Activated naive CD4-positive, alpha-beta T cell treated with anti-CD3 and anti-CD28 coated beads for 36 hours (primary cell): ENCODE results near the gene GPR32. TPM values are rescaled to one million over a fixed set of nuclear protein-coding genes. Genes with fewer than 3 reads are reported as not detected.
"Not testable (repeated sequence)": the region's sequence is repeated elsewhere in the genome, so short reads cannot be mapped to it uniquely, and the experiment has no call there.

Experiments used
- CTCF ChIA-PET: fragments of 350-600 bp; sonication (Branson Sonifier 250); formaldehyde crosslinking; loops from one replicate; lab custom pipeline; 2021; ENCODE audit warnings: antibody characterized with exemption; lab: Charles Lee
- DNase-seq: peaks from one replicate; pipeline ENCODE4 v3.0.0-alpha.2; 2020
- H3K27ac Mint-ChIP-seq: one replicate; pipeline ENCODE4 v1.8.0; 2021; ENCODE audit warnings: mild to moderate bottlenecking, mixed read lengths
- H3K27me3 Mint-ChIP-seq: one replicate; pipeline ENCODE4 v1.8.0; 2021; ENCODE audit warnings: low read depth, mixed read lengths
- H3K36me3 Mint-ChIP-seq: one replicate; pipeline ENCODE4 v1.8.0; 2021; ENCODE audit warnings: low read depth, mixed read lengths
- H3K4me1 Mint-ChIP-seq: one replicate; pipeline ENCODE4 v1.8.0; 2021; ENCODE audit warnings: low read depth, mixed read lengths
- H3K4me3 Mint-ChIP-seq: one replicate; pipeline ENCODE4 v1.8.0; 2021; ENCODE audit warnings: mild to moderate bottlenecking, moderate library complexity, mixed read lengths
- H3K9me3 Mint-ChIP-seq: one replicate; pipeline ENCODE4 v1.8.0; 2021; ENCODE audit warnings: mixed read lengths
- intact Hi-C: fragments of 100-400 bp; cut with micrococcal nuclease; formaldehyde crosslinking; loops from one replicate; pipeline ENCODE4 v1.15.1; 2023
- total RNA-seq, 2 experiments: library from RNA; stranded (reverse); gene quantifications; one replicate each; pipeline ENCODE4 v1.2.3, GENCODE V29; 2021

Gene GPR32
- total RNA-seq, 2 experiments from 2014 or later = not detected

DNA sequence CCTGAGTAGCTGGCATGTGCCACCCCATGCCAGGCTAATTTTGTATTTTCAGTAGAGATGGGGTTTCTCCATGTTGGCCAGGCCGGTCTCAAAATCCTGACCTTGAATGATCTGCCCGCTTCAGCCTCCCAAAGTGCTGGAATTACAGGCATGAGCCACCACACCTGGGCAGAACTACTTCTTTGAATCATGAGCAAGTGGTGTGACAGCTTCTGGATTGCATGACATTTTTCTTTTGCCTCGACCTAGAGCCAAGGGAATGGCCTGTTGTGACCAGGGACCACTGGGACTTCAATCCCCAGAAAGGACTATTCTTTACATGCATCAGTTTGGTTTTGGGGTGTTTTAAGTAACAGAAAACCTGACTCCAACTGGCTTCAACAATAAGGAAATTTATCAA is 2.6 kb downstream of the GPR32 start:
- H3K4me3 Mint-ChIP-seq, CTCF ChIA-PET, H3K4me1 Mint-ChIP-seq, H3K36me3 Mint-ChIP-seq, DNase-seq, H3K27ac Mint-ChIP-seq, H3K9me3 Mint-ChIP-seq, intact Hi-C loops: not testable (repeated sequence)
- H3K27me3 Mint-ChIP-seq = peaks cover 21% of the 10 kb centered on the region

DNA sequence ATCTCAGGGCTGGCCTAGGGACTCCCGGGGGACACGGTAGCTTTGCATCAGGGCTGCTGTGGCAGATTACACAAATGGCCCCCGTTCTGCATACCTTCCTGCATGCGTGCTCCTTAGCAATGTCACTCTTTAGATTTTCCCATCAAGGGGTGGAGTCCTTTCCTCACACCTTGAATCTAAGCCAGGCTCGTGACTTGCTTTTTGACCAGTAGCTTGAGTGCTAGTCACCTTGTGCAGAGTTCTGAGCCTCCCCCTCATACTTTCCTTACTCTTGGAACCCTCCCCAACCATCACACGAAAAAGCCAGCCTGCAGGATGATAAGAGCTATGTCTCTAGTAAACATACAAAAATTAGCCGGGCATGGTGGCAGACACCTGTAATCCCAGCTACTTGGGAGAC is 3.2 kb downstream of the GPR32 start:
- H3K27ac Mint-ChIP-seq, H3K9me3 Mint-ChIP-seq, H3K4me1 Mint-ChIP-seq, H3K36me3 Mint-ChIP-seq, DNase-seq, H3K4me3 Mint-ChIP-seq, CTCF ChIA-PET, intact Hi-C loops: not testable (repeated sequence)
- H3K27me3 Mint-ChIP-seq = peaks cover 26% of the 10 kb centered on the region

DNA sequence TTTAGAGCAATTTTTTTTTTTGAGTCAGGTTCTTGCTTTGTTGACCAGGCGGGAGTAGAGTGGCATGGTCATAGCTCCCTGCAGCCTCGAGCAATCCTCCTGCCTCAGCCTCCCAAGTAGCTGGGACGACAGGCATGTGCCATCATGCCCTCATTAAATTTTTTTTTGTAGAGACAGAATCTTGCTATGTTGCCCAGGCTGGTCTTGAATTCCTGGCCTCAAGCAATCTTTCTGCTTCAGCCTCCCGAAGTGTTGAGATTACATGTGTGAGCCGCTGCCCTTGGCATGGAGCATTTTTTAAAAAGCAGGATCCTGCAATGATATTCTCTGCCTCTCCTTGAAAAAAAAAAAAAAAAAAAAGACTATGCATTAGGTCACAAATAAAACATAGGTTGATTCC is 5.9 kb downstream of the GPR32 start:
- H3K4me3 Mint-ChIP-seq = no peak overlapping the region
- H3K9me3 Mint-ChIP-seq = no peaks in the 10 kb centered on the region
- H3K4me1 Mint-ChIP-seq = peaks cover 3% of the 10 kb centered on the region
- DNase-seq = no peak
- intact Hi-C loops = no loop called here
- CTCF ChIA-PET = no interaction called here
- peaks cover 46% of the 10 kb centered on the region for H3K27me3 Mint-ChIP-seq
- no peak overlapping the region for H3K27ac Mint-ChIP-seq
- H3K36me3 Mint-ChIP-seq = no peaks in the 10 kb centered on the region

DNA sequence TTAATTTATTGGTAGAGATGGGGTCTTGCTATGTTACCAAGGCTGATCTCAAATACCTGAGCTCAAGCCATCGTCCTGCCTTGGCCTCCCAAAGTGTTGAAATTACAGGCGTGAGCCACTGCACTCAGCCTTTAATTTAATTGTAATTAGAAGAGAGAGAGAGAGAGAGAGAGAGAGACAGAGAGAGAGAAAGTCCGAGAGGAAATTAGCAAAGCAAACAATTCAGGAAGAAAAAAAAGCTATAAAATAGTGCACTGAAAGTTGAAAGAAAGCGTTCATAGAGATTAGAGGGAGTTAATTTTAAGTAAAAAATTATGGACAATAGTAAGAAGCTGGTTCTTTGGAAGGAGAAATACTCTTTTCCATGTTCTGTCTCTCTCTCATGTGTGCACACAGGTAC is 7.0 kb downstream of the GPR32 start:
- DNase-seq = no peak
- Mint-ChIP-seq H3K4me1 (peaks cover 3% of the 10 kb centered on the region), H3K36me3 (no peaks in the 10 kb centered on the region), H3K4me3 (no peak overlapping the region), H3K27me3 (peaks cover 51% of the 10 kb centered on the region), H3K9me3 (no peaks in the 10 kb centered on the region), H3K27ac (no peak overlapping the region)
- intact Hi-C loops = no loop called here
- CTCF ChIA-PET = interaction anchor here (0.7 to 1.3 kb wide), 3 partner anchors 52 to 108 kb away, joined by 3 read pairs; no protein-coding TSS in a partner anchor

DNA sequence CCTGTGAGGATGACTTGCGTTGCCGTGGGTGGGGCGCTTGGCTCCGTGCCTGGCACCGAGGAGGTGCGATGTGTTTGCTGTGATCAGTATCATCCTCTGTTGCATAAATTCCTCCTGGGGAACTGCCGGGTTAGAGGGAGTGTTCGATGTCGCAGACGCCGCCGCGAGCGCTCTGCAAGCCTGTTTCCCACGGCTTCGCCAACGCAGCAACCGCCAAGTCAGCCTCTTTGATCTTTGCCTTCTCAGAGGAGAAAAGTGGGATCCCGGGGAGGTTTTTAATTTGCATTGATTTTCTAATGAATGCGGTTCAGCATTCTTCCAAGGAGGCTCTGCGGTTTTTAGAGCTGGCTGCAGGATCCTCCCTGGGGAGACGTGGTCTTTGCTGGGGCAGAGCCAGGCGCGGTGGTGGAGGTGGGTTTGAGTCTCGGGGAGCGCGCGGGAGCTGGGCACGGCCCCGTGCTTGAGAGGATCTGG is 7.6 kb downstream of the GPR32 start:
- DNase-seq = no peak
- Mint-ChIP-seq H3K27me3 (peaks cover 57% of the 10 kb centered on the region), H3K9me3 (no peaks in the 10 kb centered on the region), H3K36me3 (no peaks in the 10 kb centered on the region), H3K4me1 (peaks cover 3% of the 10 kb centered on the region), H3K4me3 (no peak overlapping the region), H3K27ac (no peak overlapping the region)
- intact Hi-C loops = no loop called here
- CTCF ChIA-PET = no interaction called here

DNA sequence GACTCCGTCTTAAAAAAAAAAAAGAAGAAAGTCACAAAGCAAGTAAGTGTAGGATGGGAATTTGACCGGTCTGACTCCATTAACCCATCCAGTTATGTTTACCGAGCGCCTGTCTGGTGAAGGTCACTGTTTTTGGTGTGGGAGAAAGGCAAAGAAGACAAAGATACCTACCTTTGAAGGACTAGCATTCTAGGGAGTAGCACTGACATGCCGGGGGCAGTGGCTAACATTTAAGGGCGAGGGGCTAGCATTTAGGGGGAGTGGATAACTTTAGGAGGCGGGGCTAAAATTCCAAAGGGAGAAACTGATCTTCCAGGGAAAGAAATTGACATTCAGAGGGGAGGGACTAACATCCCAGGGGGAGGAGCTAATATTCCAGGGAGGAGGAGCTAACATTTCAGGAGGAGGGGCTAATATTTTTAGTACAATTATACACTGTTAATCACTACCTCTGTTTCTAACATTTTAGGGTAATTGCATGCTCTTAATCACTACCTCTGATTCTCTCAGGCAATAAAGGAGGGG is 8.7 kb downstream of the GPR32 start:
- no peak overlapping the region for H3K4me3 Mint-ChIP-seq
- H3K9me3 Mint-ChIP-seq = no peaks in the 10 kb centered on the region
- intact Hi-C loops = no loop called here
- CTCF ChIA-PET = interaction anchor here (0.7 kb wide), 1 partner anchor 14 kb away, joined by 3 read pairs; no protein-coding TSS in a partner anchor
- no peaks in the 10 kb centered on the region for H3K36me3 Mint-ChIP-seq
- H3K27me3 Mint-ChIP-seq = peaks cover 56% of the 10 kb centered on the region
- no peak for DNase-seq
- H3K27ac Mint-ChIP-seq = no peak overlapping the region
- peaks cover 3% of the 10 kb centered on the region for H3K4me1 Mint-ChIP-seq

DNA sequence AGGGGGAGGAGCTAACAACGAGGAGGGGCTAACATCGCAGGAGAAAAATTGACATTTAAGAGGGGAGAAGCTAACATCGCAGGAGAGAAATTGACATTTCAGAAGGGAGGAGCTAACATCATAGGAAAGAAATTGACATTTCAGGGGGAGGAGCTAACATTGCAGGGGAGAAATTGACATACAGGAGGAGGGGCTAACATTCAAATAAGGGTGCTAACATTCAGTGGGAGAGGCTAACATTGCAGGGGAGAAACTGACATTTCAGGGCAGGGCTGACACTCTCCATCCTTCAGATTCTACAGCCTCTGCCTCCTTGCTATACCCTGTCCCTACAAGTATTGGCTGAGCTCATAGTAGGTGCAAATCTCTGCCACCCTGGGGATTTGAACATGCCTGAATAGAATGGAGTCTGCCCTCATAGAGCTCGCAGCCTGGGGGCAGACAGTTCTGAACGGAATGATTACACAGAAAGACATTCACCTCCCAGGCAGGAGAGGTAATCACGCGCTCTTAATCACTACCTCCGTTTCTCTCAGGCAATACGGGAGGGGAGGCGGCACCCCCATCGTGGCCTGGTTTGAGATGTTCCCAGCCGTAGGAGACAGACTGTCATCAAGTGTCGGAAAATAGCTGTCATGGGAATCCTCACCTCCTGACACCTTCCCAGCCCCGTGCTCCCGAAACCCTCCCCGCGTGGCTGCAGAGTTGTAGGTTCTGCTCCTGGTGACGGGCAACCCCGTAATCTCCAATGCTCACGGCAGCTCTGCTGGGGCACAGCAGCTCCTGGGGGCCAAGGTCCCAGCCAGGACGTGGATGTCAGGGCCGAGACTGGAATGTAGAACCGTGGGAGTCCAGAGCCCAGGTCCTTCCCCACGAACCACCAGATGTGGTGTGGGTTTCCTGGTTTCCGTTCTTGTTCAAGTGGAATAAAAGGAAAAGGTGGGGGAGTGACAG is 9.5 kb downstream of the GPR32 start:
- H3K27ac Mint-ChIP-seq = no peak overlapping the region
- H3K9me3 Mint-ChIP-seq = no peaks in the 10 kb centered on the region
- peaks cover 52% of the 10 kb centered on the region for H3K27me3 Mint-ChIP-seq
- no peaks in the 10 kb centered on the region for H3K36me3 Mint-ChIP-seq
- H3K4me1 Mint-ChIP-seq = peaks cover 3% of the 10 kb centered on the region
- intact Hi-C loops = loop anchor here (5.0 kb wide), 1 partner anchor 57 kb away; the partner anchor contains the start of gene CLEC11A
- H3K4me3 Mint-ChIP-seq = no peak overlapping the region
- CTCF ChIA-PET = interaction anchor here (1.2 kb wide), 1 partner anchor 240 kb away, joined by 3 read pairs; no protein-coding TSS in a partner anchor
- no peak for DNase-seq

DNA sequence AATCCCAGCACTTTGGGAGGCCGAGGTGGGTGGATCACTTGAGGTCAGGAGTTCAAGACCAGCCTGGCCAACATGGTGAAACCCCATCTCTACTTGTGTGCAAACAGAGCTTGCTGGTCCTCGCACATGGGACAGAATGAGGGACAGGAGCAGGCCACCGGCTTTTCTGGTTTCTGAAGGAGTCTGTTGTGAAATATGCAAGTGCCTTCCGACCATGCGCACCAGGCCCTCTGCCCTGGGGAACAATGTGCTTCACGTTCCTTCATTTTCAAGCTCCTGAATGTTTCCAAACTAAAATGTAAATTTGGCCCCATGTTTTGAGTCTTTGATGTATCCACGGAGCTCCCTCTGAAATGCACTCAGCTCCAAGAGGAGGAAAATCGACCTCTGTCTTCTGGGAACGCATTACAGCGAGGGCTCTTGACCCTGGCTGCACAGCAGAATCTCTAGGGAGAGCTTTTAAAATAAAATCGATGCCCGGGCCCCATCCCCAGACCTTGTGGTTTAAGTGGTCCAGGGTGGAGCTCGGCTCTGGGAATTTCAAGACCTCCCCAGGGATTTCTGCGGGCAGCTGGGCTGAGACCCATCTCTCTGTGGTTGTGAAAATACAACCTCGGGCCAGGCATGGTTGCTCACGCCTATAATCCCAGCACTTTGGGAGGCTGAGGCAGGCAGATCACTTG is 10.6 kb downstream of the GPR32 start:
- intact Hi-C loops = loop anchor here (5.0 kb wide), 1 partner anchor 59 kb away; the partner anchor contains the start of gene CLEC11A
- DNase-seq = no peak
- CTCF ChIA-PET = interaction anchor here (0.6 to 1.2 kb wide), 5 partner anchors 10 to 242 kb away, joined by 3 to 5 read pairs (median 3); no protein-coding TSS in a partner anchor
- Mint-ChIP-seq H3K27me3 (peaks cover 52% of the 10 kb centered on the region), H3K27ac (no peak overlapping the region), H3K9me3 (no peaks in the 10 kb centered on the region), H3K4me3 (no peak overlapping the region), H3K36me3 (no peaks in the 10 kb centered on the region), H3K4me1 (peaks cover 3% of the 10 kb centered on the region)

DNA sequence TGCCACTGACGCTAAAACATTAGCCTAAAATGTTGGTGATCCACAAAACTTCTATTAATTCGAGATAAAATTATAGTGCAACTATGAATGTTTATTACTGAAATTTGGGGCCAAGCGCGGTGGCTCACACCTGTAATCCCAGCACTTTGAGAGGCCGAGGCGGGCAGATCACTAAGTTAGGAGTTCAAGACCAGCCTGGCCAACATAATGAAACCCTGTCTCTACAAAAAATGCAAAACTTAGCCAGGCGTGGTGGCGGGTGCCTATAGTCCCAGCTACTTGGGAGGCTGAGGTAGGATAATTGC is 13.5 kb downstream of the GPR32 start:
- H3K9me3 Mint-ChIP-seq, H3K36me3 Mint-ChIP-seq, H3K4me1 Mint-ChIP-seq, DNase-seq, H3K27ac Mint-ChIP-seq, H3K4me3 Mint-ChIP-seq: not testable (repeated sequence)
- intact Hi-C loops = loop anchor here (1.0 to 5.0 kb wide), 6 partner anchors 61 to 415 kb away; partner anchors contain the start of gene CLEC11A
- H3K27me3 Mint-ChIP-seq = peaks cover 34% of the 10 kb centered on the region
- CTCF ChIA-PET = interaction anchor here (0.7 to 3.0 kb wide), 3 partner anchors 59 to 247 kb away, joined by 3 to 13 read pairs (median 6); no protein-coding TSS in a partner anchor

DNA sequence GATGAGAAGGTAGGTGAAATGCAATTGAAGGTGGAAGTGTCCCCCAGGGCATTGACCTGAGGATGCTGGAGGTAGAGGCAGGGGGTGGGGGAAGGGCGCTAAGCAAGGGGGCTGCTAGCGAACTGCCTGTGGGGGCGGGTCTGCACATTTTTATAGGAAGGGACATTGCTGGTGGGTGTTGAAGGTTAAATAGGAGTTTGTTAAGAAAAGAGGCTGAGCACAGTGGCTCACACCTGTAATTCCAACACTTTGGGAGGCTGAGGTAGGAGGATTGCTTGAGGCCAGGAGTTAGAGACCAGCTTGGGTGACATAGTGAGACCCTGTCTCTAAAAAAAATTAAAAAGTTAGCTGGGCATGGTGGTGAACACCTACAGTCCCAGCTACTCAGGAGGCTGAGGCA is 14.4 kb downstream of the GPR32 start:
- Mint-ChIP-seq H3K27me3 (peaks cover 25% of the 10 kb centered on the region), H3K27ac (no peak overlapping the region), H3K9me3 (no peaks in the 10 kb centered on the region), H3K36me3 (no peaks in the 10 kb centered on the region), H3K4me3 (no peak overlapping the region), H3K4me1 (no peaks in the 10 kb centered on the region)
- CTCF ChIA-PET = interaction anchor here (0.6 to 1.9 kb wide), 5 partner anchors 10 to 242 kb away, joined by 3 to 6 read pairs (median 3); no protein-coding TSS in a partner anchor
- intact Hi-C loops = loop anchor here (5.0 kb wide), 1 partner anchor 62 kb away; the partner anchor contains the start of gene CLEC11A
- DNase-seq = no peak

DNA sequence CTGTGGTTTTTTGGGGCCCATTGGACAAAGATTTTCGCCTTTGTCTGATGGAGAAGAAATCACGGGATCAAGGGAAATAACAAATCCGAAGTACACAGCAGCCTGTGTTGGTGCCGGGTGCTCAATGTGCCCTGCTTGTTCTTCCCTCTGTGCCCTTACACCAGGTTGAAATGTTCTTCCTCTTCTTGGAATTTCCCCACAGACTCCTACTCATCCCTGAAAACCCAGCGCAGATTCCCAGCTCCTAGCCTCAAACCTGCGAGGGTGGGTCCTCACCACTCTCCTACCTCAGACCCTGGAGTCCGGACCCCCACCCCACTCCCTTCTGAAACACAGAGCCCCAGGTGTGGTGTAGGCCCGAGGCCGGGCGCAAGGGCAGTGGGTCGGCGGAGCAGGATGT is 15.1 kb downstream of the GPR32 start:
- Mint-ChIP-seq H3K4me3 (no peak overlapping the region), H3K27me3 (peaks cover 18% of the 10 kb centered on the region), H3K27ac (no peak overlapping the region), H3K4me1 (no peaks in the 10 kb centered on the region), H3K9me3 (no peaks in the 10 kb centered on the region), H3K36me3 (no peaks in the 10 kb centered on the region)
- intact Hi-C loops = no loop called here
- no peak for DNase-seq
- CTCF ChIA-PET = interaction anchor here (0.8 to 1.9 kb wide), 3 partner anchors 15 to 136 kb away, joined by 3 to 6 read pairs (median 3); no protein-coding TSS in a partner anchor

DNA sequence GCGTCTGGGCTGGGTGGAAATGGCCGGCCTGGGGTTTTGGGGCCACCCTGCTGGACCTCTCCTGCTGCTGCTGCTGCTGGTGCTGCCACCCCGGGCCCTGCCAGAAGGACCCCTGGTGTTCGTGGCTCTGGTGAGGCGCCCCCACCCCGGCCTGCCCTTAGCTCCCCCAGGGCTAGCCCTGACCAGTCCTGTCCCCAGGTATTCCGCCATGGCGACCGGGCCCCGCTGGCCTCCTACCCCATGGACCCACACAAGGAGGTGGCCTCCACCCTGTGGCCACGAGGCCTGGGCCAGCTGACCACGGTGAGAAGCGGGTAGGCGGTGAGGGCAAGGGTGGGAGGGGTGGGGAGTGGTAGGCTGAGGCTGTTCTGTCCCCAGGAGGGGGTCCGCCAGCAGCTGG is 20.1 kb downstream of the GPR32 start, which contains the start of gene ACP4:
ACP4 (plus strand) TSS at position 20 of the 400 bp plus-strand sequence; CDS start at position 20, 0 bp downstream.
- Mint-ChIP-seq H3K36me3 (no peaks in the 10 kb centered on the region), H3K4me1 (peaks cover 6% of the 10 kb centered on the region), H3K9me3 (no peaks in the 10 kb centered on the region), H3K4me3 (no peak within 1 kb of the TSS), H3K27ac (no peak within 1 kb of the TSS), H3K27me3 (no peaks in the 10 kb centered on the region)
- intact Hi-C loops = no loop called here
- CTCF ChIA-PET = no interaction called here
- no peak for DNase-seq
